Gastroesophageal sphincter (tissue), 4 donors: ENCODE data around the gene SNX12. TPM values are rescaled to one million over a fixed set of nuclear protein-coding genes. Genes with fewer than 3 reads are reported as not detected.
A peak's percentile ranks its signal among the peaks of the same experiment; 100 is the strongest.

Experiments used
- ATAC-seq: fragments of 150-250 bp; one replicate; pipeline ENCODE4 v1.9.1; 2016; ENCODE audit warnings: mild to moderate bottlenecking, moderate library complexity
- H3K27ac ChIP-seq, 4 donors: fragments of 200-600 bp; sonication (generic) in 3 of 4; 1 replicate in 3 of 4; 2 replicates in 1 of 4; pipeline ENCODE4 v1.5.1; 2016 to 2019
- H3K27me3 ChIP-seq: fragments of 200-600 bp; sonication (generic); one replicate; pipeline ENCODE4 v1.5.1; 2019
- H3K36me3 ChIP-seq, 2 donors: fragments of 200-600 bp; sonication (generic); one replicate each; pipeline ENCODE4 v1.5.1; 2019; ENCODE audit warnings: control low read depth in 1 of 2
- H3K4me1 ChIP-seq, 3 donors: fragments of 200-600 bp; sonication (generic); 1 replicate in 2 of 3; 2 replicates in 1 of 3; pipeline ENCODE4 v1.5.1; 2016 to 2019; ENCODE audit warnings: control low read depth in 2 of 3
- H3K4me3 ChIP-seq, 2 donors: fragments of 200-600 bp; sonication (generic); one replicate each; pipeline ENCODE4 v1.5.1; 2019; ENCODE audit warnings: mild to moderate bottlenecking in 1 of 2, moderate library complexity in 1 of 2
- H3K9me3 ChIP-seq, 3 donors: fragments of 200-600 bp; sonication (generic); one replicate each; pipeline ENCODE4 v1.5.1; 2017 to 2019; ENCODE audit warnings: control low read depth in 2 of 3
- EP300 ChIP-seq: sonication (generic); formaldehyde crosslinking; IDR thresholded peaks from one replicate; pipeline ENCODE4 v1.6.1; 2017; ENCODE audit warnings: antibody characterized with exemption, mild to moderate bottlenecking
- POLR2A ChIP-seq, 2 donors: fragments of 450-650 bp; IDR thresholded peaks; one replicate each; pipeline ENCODE4 v1.6.1; 2017; ENCODE audit warnings: antibody characterized with exemption in 2 of 2, mild to moderate bottlenecking in 2 of 2, moderate library complexity in 1 of 2
- POLR2AphosphoS5 ChIP-seq: sonication (generic); formaldehyde crosslinking; IDR thresholded peaks from one replicate; pipeline ENCODE4 v1.6.1; 2017; ENCODE audit warnings: antibody characterized with exemption
- WGBS, 2 donors: methylation state at CpG; one replicate each; pipeline ENCODE4 v1.1.5; 2018; ENCODE audit warnings: low coverage in 1 of 2; 5-methylcytosine and 5-hydroxymethylcytosine counted together
- total RNA-seq, 4 donors: library from RNA; depleted of rRNA; stranded (reverse); fragments of >200 nt; gene quantifications; one replicate each; pipeline ENCODE4 v1.1.0, GENCODE V29; 2016
- TF ChIP-seq, protein P1 (sequence below), 4 experiments: fragments of 200-600 bp in 2 of 4; fragments of 450-650 bp in 2 of 4; sonication (generic) in 1 of 4; IDR thresholded peaks; one replicate each; pipeline ENCODE4 v1.5.1; 2017 to 2019; ENCODE audit warnings: antibody characterized with exemption in 4 of 4, mild to moderate bottlenecking in 2 of 4, moderate library complexity in 2 of 4

SNX12 gene
- total RNA-seq: 10 to 100 TPM; 43.1 to 81.7 (median 52.0) TPM

DNA sequence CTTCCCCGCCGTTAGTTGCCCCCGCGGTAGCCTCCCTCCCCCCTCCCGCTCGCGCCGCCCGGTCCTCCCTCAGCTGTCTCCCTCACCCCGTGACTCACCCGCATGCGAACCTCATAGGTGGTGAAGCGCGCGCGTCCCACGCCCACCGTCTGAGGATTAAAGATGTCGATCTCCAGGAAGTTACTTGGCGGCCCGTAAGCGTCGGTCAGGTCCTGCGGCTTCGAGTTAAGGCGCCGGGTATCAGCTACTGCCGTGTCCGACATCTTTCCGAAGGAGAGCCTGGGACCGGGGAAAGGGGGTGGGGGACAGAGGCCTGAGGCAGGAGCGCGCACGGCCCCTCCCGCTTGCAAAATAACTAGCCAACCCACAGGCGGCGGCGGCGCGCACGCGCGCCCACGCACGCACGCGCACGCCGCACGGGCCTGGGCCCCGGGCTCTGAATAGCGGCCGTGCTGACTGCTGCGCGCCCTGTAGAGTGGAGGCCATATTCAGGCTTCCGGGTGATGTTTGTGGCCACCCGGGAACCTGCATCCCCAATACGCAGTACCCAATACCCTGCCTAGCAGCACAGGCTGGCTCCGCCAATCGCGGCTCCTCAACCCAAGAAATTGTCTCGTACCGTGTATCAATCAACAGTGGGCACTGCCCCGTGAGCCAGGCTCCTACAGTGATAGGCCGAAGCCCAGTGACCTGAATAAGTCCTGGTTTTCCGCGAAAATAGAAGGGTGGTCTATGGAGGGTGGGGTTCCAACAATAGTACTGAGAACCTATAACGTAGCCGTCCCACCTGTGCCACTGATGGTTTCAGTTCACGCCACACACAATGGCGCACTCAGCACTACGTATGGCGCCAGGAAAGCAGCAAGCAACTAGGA, at the start of gene SNX12:
Gene SNX12 (minus strand): TSS at position 291 of the 875 bp plus-strand sequence. CDS start 28 bp downstream, at position 263.
- 5 to 27% methylated on average over 4 to 7 of the region's 73 CpGs for WGBS, 2 donors
- TF ChIP-seq, protein P1, sequence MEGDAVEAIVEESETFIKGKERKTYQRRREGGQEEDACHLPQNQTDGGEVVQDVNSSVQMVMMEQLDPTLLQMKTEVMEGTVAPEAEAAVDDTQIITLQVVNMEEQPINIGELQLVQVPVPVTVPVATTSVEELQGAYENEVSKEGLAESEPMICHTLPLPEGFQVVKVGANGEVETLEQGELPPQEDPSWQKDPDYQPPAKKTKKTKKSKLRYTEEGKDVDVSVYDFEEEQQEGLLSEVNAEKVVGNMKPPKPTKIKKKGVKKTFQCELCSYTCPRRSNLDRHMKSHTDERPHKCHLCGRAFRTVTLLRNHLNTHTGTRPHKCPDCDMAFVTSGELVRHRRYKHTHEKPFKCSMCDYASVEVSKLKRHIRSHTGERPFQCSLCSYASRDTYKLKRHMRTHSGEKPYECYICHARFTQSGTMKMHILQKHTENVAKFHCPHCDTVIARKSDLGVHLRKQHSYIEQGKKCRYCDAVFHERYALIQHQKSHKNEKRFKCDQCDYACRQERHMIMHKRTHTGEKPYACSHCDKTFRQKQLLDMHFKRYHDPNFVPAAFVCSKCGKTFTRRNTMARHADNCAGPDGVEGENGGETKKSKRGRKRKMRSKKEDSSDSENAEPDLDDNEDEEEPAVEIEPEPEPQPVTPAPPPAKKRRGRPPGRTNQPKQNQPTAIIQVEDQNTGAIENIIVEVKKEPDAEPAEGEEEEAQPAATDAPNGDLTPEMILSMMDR (IDR thresholded peaks at IDR 0.05): peak in 2 of 4 experiments; percentile 45 to 68
- TF ChIP-seq EP300 (no peak), POLR2A (IDR thresholded peaks at IDR 0.05) (peak; percentile 2 to 29), POLR2AphosphoS5 (no peak)
- ATAC-seq: peak; percentile 99
- Histone ChIP-seq H3K36me3 (no peaks in the 10 kb centered on the region), H3K27me3 (no peaks in the 10 kb centered on the region), H3K4me3 (peak within 1 kb of the TSS; percentile 64 to 82), H3K9me3 (no peaks in the 10 kb centered on the region), H3K27ac (peak within 1 kb of the TSS; percentile 80 to 88 (median 84)), H3K4me1 (peaks cover 0 to 20% (median 0%) of the 10 kb centered on the region in 3 donors)

DNA sequence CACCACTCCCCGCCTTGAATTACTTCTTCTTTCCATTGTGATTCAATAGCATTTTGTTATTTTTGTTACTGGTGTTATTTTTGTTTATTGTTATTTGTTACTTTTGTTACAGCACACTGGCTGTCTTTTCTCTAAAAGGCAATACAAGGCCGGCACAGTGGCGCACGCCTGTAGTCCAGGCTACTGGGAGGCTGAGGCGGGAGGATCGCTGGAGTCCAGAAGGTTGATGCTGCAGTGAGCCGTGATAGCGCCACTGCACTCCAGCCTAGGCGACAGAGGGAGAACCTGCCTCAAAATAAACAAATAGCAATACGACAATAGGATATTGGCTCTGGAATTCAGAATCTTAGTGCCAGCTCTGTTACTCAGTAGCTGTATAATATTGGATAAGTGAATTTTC, 49.2 kb upstream of the SNX12 start:
- H3K27ac ChIP-seq: no peak overlapping the region
- H3K4me1 ChIP-seq: peaks cover 0 to 20% (median 2%) of the 10 kb centered on the region in 3 donors
- no peak overlapping the region for H3K4me3 ChIP-seq
- H3K27me3 ChIP-seq: no peaks in the 10 kb centered on the region
- H3K36me3 ChIP-seq: peaks cover 0 to 25% of the 10 kb centered on the region in 2 donors
- H3K9me3 ChIP-seq: no peaks in the 10 kb centered on the region
- TF ChIP-seq, protein P1 (IDR thresholded peaks at IDR 0.05): no peak
- TF ChIP-seq POLR2A (IDR thresholded peaks at IDR 0.05) (no peak), EP300 (no peak), POLR2AphosphoS5 (no peak)
- 50 to 100% methylated on average over 1 to 3 of the region's 10 CpGs for WGBS, 2 donors
- ATAC-seq: no peak

DNA sequence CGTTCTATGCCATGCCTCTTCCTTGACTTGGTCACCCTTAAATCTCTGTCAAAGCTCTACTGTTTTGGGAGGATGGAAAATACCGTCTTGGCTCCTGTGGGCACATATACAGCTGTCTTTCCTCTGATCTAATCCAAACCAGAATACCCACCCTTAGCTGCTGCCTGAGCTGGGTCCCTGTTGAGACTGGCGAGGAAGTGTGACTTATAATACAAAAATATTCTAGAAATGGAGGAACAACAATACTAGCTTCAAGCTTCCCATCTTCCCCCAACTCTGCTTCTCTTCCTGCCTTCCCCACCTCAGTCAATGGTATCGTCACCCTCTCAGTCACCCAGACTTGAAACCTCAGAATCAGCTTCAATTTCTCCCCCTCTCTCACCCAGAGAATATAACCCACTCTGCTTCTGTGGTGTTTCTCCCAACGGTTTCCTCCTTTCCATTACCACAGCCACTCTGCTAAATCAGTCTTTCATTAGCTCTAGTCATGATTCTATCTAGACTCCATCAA, 43.8 kb upstream of the SNX12 start:
- H3K4me1 ChIP-seq: no peaks in the 10 kb centered on the region
- WGBS, 2 donors: 68 to 73% methylated on average over 4 to 5 of the region's 5 CpGs
- no peaks in the 10 kb centered on the region for H3K36me3 ChIP-seq
- ATAC-seq: no peak
- H3K27ac ChIP-seq: no peak overlapping the region
- TF ChIP-seq POLR2AphosphoS5 (no peak), POLR2A (IDR thresholded peaks at IDR 0.05) (no peak)
- TF ChIP-seq, protein P1 (IDR thresholded peaks at IDR 0.05): no peak
- no peaks in the 10 kb centered on the region for H3K27me3 ChIP-seq
- no peaks in the 10 kb centered on the region for H3K9me3 ChIP-seq
- no peak overlapping the region for H3K4me3 ChIP-seq

- Histone ChIP-seq H3K27me3 (no peaks in the 10 kb centered on the region), H3K4me1 (no peaks in the 10 kb centered on the region), H3K9me3 (no peaks in the 10 kb centered on the region), H3K27ac (no peak within 1 kb of the TSS), H3K36me3 (no peaks in the 10 kb centered on the region), H3K4me3 (peak within 1 kb of the TSS in 1 of 2 donors; percentile 8)
- ATAC-seq: no peak
- no peak for TF ChIP-seq POLR2AphosphoS5
- no peak for TF ChIP-seq POLR2A (IDR thresholded peaks at IDR 0.05)
- no peak for TF ChIP-seq EP300
- TF ChIP-seq, protein P1 (IDR thresholded peaks at IDR 0.05): no peak
- 49% methylated on average over 6 of the region's 8 CpGs; no CpG with 5 or more reads in 1 of the 2 donors for WGBS, 2 donors
Measured at GRCh38 chrX:71111141-71111843, 43.2 kb upstream of the SNX12 start, which contains the start of gene IL2RG. Gene IL2RG (minus strand): TSS chrX:71111577. CDS start chrX:71111539, 38 bp downstream.
